ENCODE results near the gene PDZD2.

PDZD2 gene

DNA sequence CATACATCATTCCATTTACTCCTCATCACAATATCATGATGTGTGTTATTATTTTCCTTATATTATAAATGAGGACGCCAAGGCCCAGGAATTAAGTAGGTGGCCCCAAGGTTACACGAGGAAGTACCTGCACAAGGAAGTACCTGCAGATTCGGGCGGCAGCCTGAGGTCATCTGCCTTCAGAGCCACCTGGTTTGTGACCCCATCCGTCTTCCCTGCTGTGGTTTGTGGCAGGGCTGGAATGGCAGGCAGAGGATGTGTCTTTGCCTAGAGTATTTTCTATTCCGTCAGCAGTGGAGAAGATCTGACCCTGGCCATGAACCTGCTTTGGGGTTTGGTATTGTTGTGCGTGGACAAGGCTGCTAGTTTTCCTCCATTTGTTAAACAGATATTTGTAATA is 59.7 kb downstream of the PDZD2 start:
- no peak overlapping the region for H3K9ac ChIP-seq (ENCODE audit: low read depth, low read length)
- no peaks in the 10 kb centered on the region for H3K4me1 ChIP-seq (ENCODE audit: control insufficient read depth, insufficient read depth, low read length)
- no peaks in the 10 kb centered on the region for H3K27me3 ChIP-seq (ENCODE audit: control insufficient read depth, insufficient read depth, low read length)
- H3K36me3 ChIP-seq (ENCODE audit: control insufficient read depth, insufficient read depth, low read length) = no peaks in the 10 kb centered on the region
- H3K9me3 ChIP-seq (ENCODE audit: control insufficient read depth, insufficient read depth, low read length) = no peaks in the 10 kb centered on the region
- H3K4me3 ChIP-seq (ENCODE audit: low read depth, low read length) = no peak overlapping the region

DNA sequence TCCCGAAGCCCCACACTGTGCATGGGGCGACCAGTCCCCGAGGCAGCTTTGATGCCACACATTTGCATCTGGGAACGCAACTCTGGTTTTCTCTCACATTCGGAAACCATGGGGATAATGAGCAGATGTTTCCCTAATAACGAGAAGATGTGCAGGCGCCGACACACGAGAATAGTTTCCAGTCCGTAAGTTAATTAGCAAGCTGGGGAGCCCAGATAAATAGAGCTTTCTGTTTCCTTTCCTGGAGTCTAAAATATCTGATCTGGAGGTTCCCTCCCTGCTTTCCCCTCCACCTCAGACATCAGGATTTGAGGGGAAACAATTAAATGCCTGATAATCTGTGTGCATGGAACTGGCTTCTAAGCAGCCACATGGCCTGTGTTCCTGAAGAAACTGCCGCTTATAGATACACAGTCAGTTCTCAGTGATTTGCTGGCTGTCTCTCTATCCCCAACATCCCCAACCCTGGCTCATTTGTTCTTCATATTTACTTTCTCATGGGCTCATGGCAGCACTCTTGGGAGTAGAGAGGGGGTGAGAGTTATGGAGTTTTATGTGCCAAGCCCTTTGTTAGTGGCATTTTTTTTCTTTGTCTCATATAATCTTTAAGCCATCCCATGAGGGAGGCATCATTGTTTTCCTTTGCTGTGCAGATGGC is 62.8 kb downstream of the PDZD2 start:
- Histone ChIP-seq H3K4me1 (ENCODE audit: control insufficient read depth, insufficient read depth, low read length) (no peaks in the 10 kb centered on the region), H3K36me3 (ENCODE audit: control insufficient read depth, insufficient read depth, low read length) (no peaks in the 10 kb centered on the region), H3K27me3 (ENCODE audit: control insufficient read depth, insufficient read depth, low read length) (no peaks in the 10 kb centered on the region), H3K9me3 (ENCODE audit: control insufficient read depth, insufficient read depth, low read length) (no peaks in the 10 kb centered on the region), H3K9ac (ENCODE audit: low read depth, low read length) (no peak overlapping the region), H3K4me3 (ENCODE audit: low read depth, low read length) (no peak overlapping the region)

DNA sequence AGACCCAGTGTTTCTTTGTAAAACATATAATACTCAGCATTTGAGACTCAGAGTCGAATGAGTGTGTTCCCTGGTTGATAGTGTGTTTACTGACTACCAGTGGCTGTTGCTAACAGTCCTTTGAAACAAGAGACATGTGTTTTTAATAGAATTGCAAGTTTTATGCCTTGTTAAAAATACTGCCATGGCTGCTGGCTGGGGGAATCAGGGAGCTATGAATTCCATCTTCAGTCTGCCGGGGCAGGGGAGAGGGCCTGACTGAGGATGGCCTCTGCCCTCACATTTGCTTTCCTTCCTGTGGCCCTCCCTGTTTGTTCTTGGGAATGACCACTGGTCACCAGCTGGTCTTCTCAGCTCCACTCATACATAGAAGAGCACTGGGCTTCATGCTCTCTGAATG is 63.8 kb downstream of the PDZD2 start:
- Histone ChIP-seq H3K9ac (ENCODE audit: low read depth, low read length) (no peak overlapping the region), H3K4me1 (ENCODE audit: control insufficient read depth, insufficient read depth, low read length) (no peaks in the 10 kb centered on the region), H3K9me3 (ENCODE audit: control insufficient read depth, insufficient read depth, low read length) (no peaks in the 10 kb centered on the region), H3K4me3 (ENCODE audit: low read depth, low read length) (no peak overlapping the region), H3K36me3 (ENCODE audit: control insufficient read depth, insufficient read depth, low read length) (no peaks in the 10 kb centered on the region), H3K27me3 (ENCODE audit: control insufficient read depth, insufficient read depth, low read length) (no peaks in the 10 kb centered on the region)

DNA sequence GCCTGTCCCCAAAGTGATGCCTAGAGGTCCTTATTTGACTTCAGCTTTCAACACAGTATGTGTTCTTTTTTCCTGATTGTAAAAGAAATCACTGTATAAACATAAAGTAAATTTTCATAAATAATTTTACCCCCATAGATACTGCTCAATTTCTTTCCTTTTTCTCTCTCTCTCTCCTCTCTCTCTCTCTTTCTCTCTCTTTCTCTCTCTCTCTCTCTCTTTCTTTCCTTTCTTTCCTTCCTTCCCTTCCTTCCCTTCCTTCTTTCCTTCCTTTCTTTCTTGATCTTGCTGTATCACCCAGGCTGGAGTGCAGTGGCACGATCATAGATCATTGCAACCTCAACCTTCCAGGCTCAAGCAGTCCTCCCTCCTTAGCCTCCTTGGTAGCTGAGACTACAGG is 64.8 kb downstream of the PDZD2 start:
- H3K9ac ChIP-seq (ENCODE audit: low read depth, low read length) = no peak overlapping the region
- H3K27me3 ChIP-seq (ENCODE audit: control insufficient read depth, insufficient read depth, low read length) = no peaks in the 10 kb centered on the region
- no peaks in the 10 kb centered on the region for H3K4me1 ChIP-seq (ENCODE audit: control insufficient read depth, insufficient read depth, low read length)
- H3K36me3 ChIP-seq (ENCODE audit: control insufficient read depth, insufficient read depth, low read length) = no peaks in the 10 kb centered on the region
- H3K9me3 ChIP-seq (ENCODE audit: control insufficient read depth, insufficient read depth, low read length) = no peaks in the 10 kb centered on the region
- H3K4me3 ChIP-seq (ENCODE audit: low read depth, low read length) = no peak overlapping the region

DNA sequence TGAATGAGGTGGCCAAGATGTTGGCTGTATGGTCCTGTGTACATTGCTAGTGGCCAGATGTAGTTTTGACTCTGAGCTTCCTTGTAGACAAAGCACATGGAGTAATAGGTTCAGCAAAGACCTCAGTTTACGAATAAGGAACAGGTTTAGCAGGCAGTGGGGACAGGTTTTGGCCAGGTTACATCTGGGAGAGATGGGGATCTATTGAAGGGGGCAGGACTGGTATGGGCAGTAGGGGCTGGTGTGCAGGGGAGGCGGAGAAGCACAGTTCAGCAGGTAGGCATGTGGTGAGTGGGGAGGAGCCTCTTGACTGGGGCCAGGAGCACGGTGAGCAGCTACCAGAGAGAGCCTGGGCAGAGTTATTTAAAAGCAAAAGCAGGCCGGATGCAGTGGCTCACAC is 67.3 kb downstream of the PDZD2 start:
- Histone ChIP-seq H3K9me3 (ENCODE audit: control insufficient read depth, insufficient read depth, low read length) (no peaks in the 10 kb centered on the region), H3K9ac (ENCODE audit: low read depth, low read length) (no peak overlapping the region), H3K4me3 (ENCODE audit: low read depth, low read length) (no peak overlapping the region), H3K36me3 (ENCODE audit: control insufficient read depth, insufficient read depth, low read length) (no peaks in the 10 kb centered on the region), H3K4me1 (ENCODE audit: control insufficient read depth, insufficient read depth, low read length) (no peaks in the 10 kb centered on the region), H3K27me3 (ENCODE audit: control insufficient read depth, insufficient read depth, low read length) (no peaks in the 10 kb centered on the region)

DNA sequence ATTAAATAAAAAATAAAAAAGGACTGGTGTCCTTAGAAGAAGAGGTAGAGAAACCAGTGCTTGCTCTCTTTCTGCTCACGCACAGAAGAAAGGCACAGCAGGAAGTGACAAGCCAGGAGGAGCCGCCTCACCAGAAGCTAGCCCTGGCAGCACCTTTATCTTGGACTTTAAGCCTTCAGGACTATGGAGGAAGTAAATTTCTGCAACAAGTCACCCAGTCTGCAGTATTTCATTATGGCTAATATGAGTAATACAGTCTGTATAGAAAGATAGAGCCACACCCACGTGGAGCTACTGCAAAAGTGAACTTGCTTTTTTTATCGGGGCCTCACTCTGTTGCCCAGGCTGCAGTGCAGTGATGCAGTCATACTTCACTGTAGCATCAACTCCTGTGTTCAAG is 68.4 kb downstream of the PDZD2 start:
- H3K9ac ChIP-seq (ENCODE audit: low read depth, low read length) = no peak overlapping the region
- H3K4me3 ChIP-seq (ENCODE audit: low read depth, low read length) = no peak overlapping the region
- H3K27me3 ChIP-seq (ENCODE audit: control insufficient read depth, insufficient read depth, low read length) = no peaks in the 10 kb centered on the region
- H3K9me3 ChIP-seq (ENCODE audit: control insufficient read depth, insufficient read depth, low read length) = no peaks in the 10 kb centered on the region
- no peaks in the 10 kb centered on the region for H3K36me3 ChIP-seq (ENCODE audit: control insufficient read depth, insufficient read depth, low read length)
- no peaks in the 10 kb centered on the region for H3K4me1 ChIP-seq (ENCODE audit: control insufficient read depth, insufficient read depth, low read length)

DNA sequence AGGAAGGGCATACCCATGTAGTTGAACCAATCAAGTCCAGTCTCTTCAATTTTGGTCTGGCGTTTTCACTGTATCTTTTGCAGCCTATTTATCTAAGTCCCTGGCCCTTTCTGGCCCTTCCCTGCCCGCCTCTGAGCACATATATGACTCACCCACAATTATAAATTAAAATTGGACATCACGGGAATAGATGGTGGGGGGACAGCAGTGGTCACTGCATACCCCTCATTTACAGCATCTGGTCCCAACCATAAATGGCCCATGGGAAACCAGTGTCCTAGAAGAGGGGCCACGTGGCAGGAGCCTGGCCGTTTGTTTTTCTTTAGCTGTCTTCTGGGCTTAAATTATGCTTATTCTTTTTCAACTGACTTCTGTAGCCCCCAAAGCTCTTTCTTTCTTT is 69.2 kb downstream of the PDZD2 start:
- no peaks in the 10 kb centered on the region for H3K9me3 ChIP-seq (ENCODE audit: control insufficient read depth, insufficient read depth, low read length)
- H3K27me3 ChIP-seq (ENCODE audit: control insufficient read depth, insufficient read depth, low read length) = no peaks in the 10 kb centered on the region
- H3K36me3 ChIP-seq (ENCODE audit: control insufficient read depth, insufficient read depth, low read length) = no peaks in the 10 kb centered on the region
- H3K4me3 ChIP-seq (ENCODE audit: low read depth, low read length) = no peak overlapping the region
- H3K4me1 ChIP-seq (ENCODE audit: control insufficient read depth, insufficient read depth, low read length) = no peaks in the 10 kb centered on the region
- no peak overlapping the region for H3K9ac ChIP-seq (ENCODE audit: low read depth, low read length)

DNA sequence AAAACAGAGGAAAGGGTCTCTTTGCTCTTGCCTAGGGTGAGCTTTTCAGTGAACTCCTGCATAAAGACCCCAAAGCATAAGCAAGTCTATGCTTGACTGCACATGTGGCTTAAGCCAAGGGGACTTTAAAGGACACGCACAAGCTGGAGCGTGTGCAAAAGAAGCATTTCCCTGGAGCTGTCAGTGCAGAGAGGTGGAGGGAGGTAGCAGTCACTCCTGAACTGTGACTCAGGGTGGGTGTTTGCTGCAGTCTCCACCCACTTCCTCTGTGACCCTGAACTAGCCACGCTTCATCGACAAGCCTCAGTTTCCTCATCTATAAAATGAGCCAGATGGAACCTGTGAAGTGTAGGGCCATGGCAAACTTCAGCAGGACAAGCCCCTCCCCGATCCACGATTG is 72.4 kb downstream of the PDZD2 start:
- Histone ChIP-seq H3K4me3 (ENCODE audit: low read depth, low read length) (no peak overlapping the region), H3K9ac (ENCODE audit: low read depth, low read length) (no peak overlapping the region), H3K36me3 (ENCODE audit: control insufficient read depth, insufficient read depth, low read length) (no peaks in the 10 kb centered on the region), H3K4me1 (ENCODE audit: control insufficient read depth, insufficient read depth, low read length) (no peaks in the 10 kb centered on the region), H3K27me3 (ENCODE audit: control insufficient read depth, insufficient read depth, low read length) (no peaks in the 10 kb centered on the region), H3K9me3 (ENCODE audit: control insufficient read depth, insufficient read depth, low read length) (no peaks in the 10 kb centered on the region)

DNA sequence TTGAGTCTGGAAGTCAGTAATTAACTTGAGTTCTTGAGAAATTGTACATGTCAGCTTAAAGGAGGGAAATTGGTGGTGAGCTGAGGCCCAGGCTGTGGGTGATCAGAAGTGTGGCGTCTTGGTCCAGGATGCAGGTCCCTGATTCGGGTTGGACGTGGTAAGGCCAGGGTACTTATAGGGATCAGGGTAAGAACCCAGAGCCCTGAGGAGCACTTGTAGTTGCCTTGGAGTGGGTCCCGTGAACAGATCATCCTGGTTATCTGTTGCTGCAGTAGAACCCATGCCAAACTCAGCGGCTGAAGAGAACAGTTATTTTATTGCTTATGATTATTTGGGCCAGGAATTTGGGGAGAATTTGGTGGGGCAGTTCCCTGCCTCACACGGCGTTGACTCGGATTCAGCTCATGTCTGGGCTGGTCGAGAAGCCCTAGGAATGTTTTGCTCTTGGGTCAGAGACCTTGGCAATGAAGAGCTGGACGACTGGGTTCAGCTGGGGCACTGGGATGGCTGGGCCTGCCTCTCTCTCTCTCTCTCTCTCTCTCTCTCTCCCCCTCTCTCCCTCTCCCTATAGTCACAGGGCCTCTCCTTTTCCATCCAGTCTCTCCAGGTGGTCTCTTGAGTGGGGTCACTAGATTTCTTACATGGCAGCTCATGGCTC is 73.1 kb downstream of the PDZD2 start:
- no peaks in the 10 kb centered on the region for H3K9me3 ChIP-seq (ENCODE audit: control insufficient read depth, insufficient read depth, low read length)
- peaks cover 2% of the 10 kb centered on the region for H3K4me1 ChIP-seq (ENCODE audit: control insufficient read depth, insufficient read depth, low read length)
- no peaks in the 10 kb centered on the region for H3K27me3 ChIP-seq (ENCODE audit: control insufficient read depth, insufficient read depth, low read length)

DNA sequence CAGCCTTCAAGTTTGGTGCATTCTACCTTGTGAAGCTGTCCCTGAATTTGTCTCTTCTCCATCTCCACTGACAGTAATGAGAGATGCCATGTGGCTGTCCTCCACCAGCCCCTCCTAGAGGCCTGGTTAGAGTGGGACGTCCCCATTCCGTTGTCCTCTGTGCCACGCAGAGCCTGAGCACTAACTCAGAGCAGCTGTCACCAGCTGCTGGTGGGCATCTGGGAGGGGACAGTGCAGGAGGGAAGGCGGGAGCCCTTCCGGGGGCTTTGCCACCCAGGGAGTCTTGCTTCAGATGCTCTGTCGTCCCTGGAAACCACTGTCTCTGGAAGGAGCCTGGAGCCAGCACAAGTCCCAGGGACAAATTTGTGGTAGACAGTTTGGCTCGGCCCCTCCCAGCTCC is 78.6 kb downstream of the PDZD2 start:
- H3K4me3 ChIP-seq (ENCODE audit: low read depth, low read length) = no peak overlapping the region
- H3K9ac ChIP-seq (ENCODE audit: low read depth, low read length) = no peak overlapping the region
- H3K4me1 ChIP-seq (ENCODE audit: control insufficient read depth, insufficient read depth, low read length) = peaks cover 3% of the 10 kb centered on the region
- H3K36me3 ChIP-seq (ENCODE audit: control insufficient read depth, insufficient read depth, low read length) = no peaks in the 10 kb centered on the region
- H3K9me3 ChIP-seq (ENCODE audit: control insufficient read depth, insufficient read depth, low read length) = no peaks in the 10 kb centered on the region
- H3K27me3 ChIP-seq (ENCODE audit: control insufficient read depth, insufficient read depth, low read length) = no peaks in the 10 kb centered on the region

More for the DNA sequence above, 73.1 kb downstream of the PDZD2 start:
- Histone ChIP-seq H3K9ac (ENCODE audit: low read depth, low read length) (no peak overlapping the region), H3K36me3 (ENCODE audit: control insufficient read depth, insufficient read depth, low read length) (no peaks in the 10 kb centered on the region), H3K4me3 (ENCODE audit: low read depth, low read length) (no peak overlapping the region)

DNA sequence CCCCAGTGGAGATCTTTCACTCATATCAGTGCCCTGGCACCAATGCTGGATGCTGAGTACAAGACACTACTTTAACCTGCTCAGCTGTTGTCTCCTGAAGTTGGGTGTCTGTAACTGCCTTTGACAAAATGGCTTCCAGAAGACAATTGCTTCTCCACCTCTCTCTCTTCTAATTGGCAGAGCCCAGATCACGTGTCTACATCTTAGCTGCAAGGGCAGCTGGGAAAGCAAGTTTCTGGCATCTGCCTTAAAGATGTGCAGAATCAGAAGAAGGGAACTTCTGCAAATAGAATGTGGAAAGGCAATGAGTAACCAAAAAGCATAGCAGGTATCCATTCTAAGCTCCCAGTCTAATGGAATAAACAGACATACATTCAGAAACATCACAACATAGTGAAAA is 81.1 kb downstream of the PDZD2 start:
- H3K9ac ChIP-seq (ENCODE audit: low read depth, low read length) = no peak overlapping the region
- H3K27me3 ChIP-seq (ENCODE audit: control insufficient read depth, insufficient read depth, low read length) = no peaks in the 10 kb centered on the region
- H3K9me3 ChIP-seq (ENCODE audit: control insufficient read depth, insufficient read depth, low read length) = no peaks in the 10 kb centered on the region
- H3K4me3 ChIP-seq (ENCODE audit: low read depth, low read length) = no peak overlapping the region
- no peaks in the 10 kb centered on the region for H3K36me3 ChIP-seq (ENCODE audit: control insufficient read depth, insufficient read depth, low read length)
- peaks cover 3% of the 10 kb centered on the region for H3K4me1 ChIP-seq (ENCODE audit: control insufficient read depth, insufficient read depth, low read length)

DNA sequence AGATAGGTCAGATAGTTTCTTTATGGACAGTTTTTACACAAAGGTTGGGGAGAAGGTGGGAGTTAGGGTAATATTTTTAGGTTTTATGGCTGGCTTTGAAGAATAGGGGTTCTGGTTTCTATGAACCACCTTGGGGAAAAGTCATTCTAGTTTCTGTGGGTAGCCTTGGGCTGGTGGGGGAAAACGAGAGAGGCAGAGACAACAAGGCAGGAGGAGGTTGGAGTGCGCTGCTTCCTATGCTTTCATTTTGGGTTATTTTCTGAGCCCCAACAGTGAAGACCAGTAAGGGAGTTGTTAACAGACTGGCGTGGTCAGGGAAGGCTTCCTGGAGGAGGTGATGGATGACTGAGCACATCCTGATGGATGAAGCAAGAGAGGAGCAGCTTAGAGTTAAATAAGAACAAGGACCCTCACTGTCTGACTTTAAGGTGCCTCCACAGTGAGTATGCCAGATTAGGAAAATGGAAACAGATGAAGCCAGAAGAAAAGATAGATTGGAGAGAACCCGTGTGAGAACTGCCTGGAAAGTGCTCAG is 81.9 kb downstream of the PDZD2 start:
- H3K36me3 ChIP-seq (ENCODE audit: control insufficient read depth, insufficient read depth, low read length) = no peaks in the 10 kb centered on the region
- no peaks in the 10 kb centered on the region for H3K27me3 ChIP-seq (ENCODE audit: control insufficient read depth, insufficient read depth, low read length)
- no peak overlapping the region for H3K4me3 ChIP-seq (ENCODE audit: low read depth, low read length)
- peaks cover 3% of the 10 kb centered on the region for H3K4me1 ChIP-seq (ENCODE audit: control insufficient read depth, insufficient read depth, low read length)
- no peak overlapping the region for H3K9ac ChIP-seq (ENCODE audit: low read depth, low read length)
- H3K9me3 ChIP-seq (ENCODE audit: control insufficient read depth, insufficient read depth, low read length) = no peaks in the 10 kb centered on the region
